22Rv1 (cell line): Measurements from ENCODE around the gene SEMA4B.

Source experiments
- CTCF ChIP-seq: fragments of 450-650 bp; IDR thresholded peaks from 2 replicates; pipeline ENCODE4 v1.5.1; 2017; ENCODE audit warnings: mild to moderate bottlenecking
- ZFX ChIP-seq: fragments of 450-650 bp; IDR thresholded peaks from 2 replicates; pipeline ENCODE4 v1.6.1; 2017; ENCODE audit warnings: antibody characterized with exemption, borderline replicate concordance

DNA sequence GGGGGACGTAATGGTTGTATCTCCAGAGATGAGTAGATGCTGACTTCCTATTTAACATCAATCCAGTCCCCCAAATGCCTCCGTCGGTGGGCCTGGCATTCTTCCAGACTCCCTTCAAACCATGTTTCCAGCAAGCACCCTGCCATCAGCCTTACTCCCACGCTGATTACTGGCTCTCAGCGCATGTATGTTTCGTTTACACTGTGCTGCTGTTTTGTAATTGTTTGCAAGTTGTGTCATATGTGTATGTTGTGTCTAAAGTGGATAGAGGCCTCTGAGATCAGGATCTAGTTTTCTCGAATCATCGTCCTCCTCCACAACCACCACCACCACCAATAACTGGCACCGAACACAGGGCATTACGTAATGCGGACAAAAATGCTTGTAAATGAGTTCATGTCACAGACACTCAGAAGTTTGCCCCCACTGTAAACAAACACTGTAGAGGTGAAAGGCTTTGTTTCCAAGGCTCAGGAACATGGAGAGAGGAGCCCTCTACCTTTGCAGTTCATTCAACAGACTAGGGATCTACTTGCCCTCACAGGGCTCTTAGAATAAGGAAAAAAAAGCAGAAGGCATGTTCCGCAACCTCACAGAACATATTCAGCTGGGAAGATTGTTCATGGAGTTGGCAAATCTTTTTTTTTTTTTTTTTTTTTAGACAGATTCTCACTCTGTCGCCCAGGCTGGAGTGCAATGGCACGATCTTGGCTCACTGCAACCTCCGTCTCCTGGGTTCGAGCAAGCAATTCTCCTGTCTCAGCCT is 46.1 kb upstream of the SEMA4B start:
- no peak for TF ChIP-seq CTCF
- TF ChIP-seq ZFX, result no peak
